Body of pancreas (tissue), 4 donors: ENCODE measurements around the gene SLC38A1. TPM values are rescaled to one million over a fixed set of nuclear protein-coding genes. Genes with fewer than 3 reads are reported as not detected.
"Not testable (repeated sequence)": the region's sequence is repeated elsewhere in the genome, so short reads cannot be mapped to it uniquely, and the experiment has no call there.

Source experiments
- ATAC-seq: fragments of 150-250 bp; one replicate; pipeline ENCODE4 v1.9.1; 2016
- DNase-seq, 4 donors: peaks; one replicate each; pipeline ENCODE4 v3.0.0-alpha.2; 2019
- H3K27ac ChIP-seq, 4 donors: fragments of 200-600 bp; sonication (generic); 1 replicate in 3 of 4; 2 replicates in 1 of 4; pipeline versions ENCODE4 v1.5.1 to v1.6.1; 2016 to 2019; ENCODE audit warnings: mild to moderate bottlenecking in 1 of 4, mixed read lengths in 1 of 4, moderate library complexity in 1 of 4
- H3K27me3 ChIP-seq, 2 donors: fragments of 200-600 bp; sonication (generic); one replicate each; pipeline ENCODE4 v1.6.0; 2016; ENCODE audit warnings: mild to moderate bottlenecking in 1 of 2
- H3K36me3 ChIP-seq, 2 donors: fragments of 200-600 bp; sonication (generic); replicated peaks in 1 of 2; 2 replicates each; pipeline ENCODE4 v1.5.1; 2016; ENCODE audit warnings: low read depth in 2 of 2; ENCODE audit not compliant: insufficient read depth in 1 of 2
- H3K4me1 ChIP-seq: fragments of 200-600 bp; sonication (generic); one replicate; pipeline ENCODE4 v1.6.0; 2016
- H3K4me3 ChIP-seq, 2 donors: fragments of 200-600 bp; sonication (generic); 1 replicate in 1 of 2; 2 replicates in 1 of 2; pipeline ENCODE4 v1.5.1; 2016 to 2019
- H3K9me3 ChIP-seq, 3 donors: fragments of 200-600 bp; sonication (generic); 1 replicate in 2 of 3; 2 replicates in 1 of 3; pipeline ENCODE4 v1.5.1; 2016
- POLR2A ChIP-seq, 3 donors: fragments of 450-650 bp; IDR thresholded peaks; one replicate each; pipeline ENCODE4 v1.6.1; 2016; ENCODE audit warnings: antibody characterized with exemption in 3 of 3, mild to moderate bottlenecking in 2 of 3
- WGBS, 2 donors: methylation state at CpG; one replicate each; pipeline ENCODE4 v1.1.5; 2017; 5-methylcytosine and 5-hydroxymethylcytosine counted together
- intact Hi-C: fragments of 100-400 bp; cut with DNase I; formaldehyde crosslinking; loops from one replicate; pipeline ENCODE4 v1.15.1; 2023
- total RNA-seq, 2 donors: library from RNA; depleted of rRNA; stranded (reverse); fragments of >200 nt; gene quantifications; one replicate each; pipeline ENCODE4 v1.1.0, GENCODE V29; 2016
- TF ChIP-seq, protein P1 (sequence below), 7 experiments: fragments of 450-650 bp in 4 of 7; fragments of 200-600 bp in 3 of 7; sonication (generic) in 3 of 7; IDR thresholded peaks; one replicate each; pipeline ENCODE4 v1.5.1; 2016 to 2019; ENCODE audit warnings: antibody characterized with exemption in 7 of 7

SLC38A1 gene
- total RNA-seq, 2 donors from 2014 or later: 18.5 to 38.4 TPM

DNA sequence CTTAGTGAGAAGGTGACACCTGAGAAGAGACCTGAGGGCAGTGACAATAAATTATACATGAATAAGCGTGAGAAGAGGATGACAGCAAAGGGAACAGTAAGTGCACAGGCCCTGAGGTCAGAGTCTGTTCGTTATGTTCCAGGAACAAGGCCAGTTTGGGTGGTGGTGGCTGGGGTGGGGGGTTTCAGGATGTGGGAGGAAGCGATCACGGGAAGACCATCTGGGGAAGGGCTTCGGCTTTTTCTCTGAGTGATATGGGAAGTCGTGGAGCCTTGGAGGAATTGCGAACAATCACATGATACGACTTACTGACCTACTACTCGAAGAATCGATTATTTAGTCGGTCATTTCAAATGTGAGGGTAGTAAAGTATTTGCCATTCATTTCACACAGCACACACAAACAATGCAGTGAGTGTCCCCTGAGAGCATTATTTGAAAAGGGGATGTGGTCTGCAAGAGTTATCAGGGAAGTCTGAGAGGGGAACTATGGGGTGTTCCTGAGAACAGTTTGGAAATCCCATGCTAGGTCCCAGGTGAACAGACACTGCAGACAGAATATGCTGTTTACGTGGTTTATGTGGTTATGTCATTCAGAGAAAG is 94.7 kb downstream of the SLC38A1 start:
- H3K9me3 ChIP-seq: no peaks in the 10 kb centered on the region
- H3K4me1 ChIP-seq: no peaks in the 10 kb centered on the region
- H3K4me3 ChIP-seq: no peak overlapping the region
- DNase-seq (no peak), ATAC-seq (no peak)
- intact Hi-C loops: no loop called here
- 81 to 86% methylated on average over 12 of the region's 12 CpGs for WGBS, 2 donors
- H3K27me3 ChIP-seq: no peaks in the 10 kb centered on the region
- H3K27ac ChIP-seq: no peak overlapping the region
- H3K36me3 ChIP-seq: no peaks in the 10 kb centered on the region
- TF ChIP-seq POLR2A (IDR thresholded peaks at IDR 0.05): no peak
- TF ChIP-seq, protein P1, sequence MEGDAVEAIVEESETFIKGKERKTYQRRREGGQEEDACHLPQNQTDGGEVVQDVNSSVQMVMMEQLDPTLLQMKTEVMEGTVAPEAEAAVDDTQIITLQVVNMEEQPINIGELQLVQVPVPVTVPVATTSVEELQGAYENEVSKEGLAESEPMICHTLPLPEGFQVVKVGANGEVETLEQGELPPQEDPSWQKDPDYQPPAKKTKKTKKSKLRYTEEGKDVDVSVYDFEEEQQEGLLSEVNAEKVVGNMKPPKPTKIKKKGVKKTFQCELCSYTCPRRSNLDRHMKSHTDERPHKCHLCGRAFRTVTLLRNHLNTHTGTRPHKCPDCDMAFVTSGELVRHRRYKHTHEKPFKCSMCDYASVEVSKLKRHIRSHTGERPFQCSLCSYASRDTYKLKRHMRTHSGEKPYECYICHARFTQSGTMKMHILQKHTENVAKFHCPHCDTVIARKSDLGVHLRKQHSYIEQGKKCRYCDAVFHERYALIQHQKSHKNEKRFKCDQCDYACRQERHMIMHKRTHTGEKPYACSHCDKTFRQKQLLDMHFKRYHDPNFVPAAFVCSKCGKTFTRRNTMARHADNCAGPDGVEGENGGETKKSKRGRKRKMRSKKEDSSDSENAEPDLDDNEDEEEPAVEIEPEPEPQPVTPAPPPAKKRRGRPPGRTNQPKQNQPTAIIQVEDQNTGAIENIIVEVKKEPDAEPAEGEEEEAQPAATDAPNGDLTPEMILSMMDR (IDR thresholded peaks at IDR 0.05): no peak

DNA sequence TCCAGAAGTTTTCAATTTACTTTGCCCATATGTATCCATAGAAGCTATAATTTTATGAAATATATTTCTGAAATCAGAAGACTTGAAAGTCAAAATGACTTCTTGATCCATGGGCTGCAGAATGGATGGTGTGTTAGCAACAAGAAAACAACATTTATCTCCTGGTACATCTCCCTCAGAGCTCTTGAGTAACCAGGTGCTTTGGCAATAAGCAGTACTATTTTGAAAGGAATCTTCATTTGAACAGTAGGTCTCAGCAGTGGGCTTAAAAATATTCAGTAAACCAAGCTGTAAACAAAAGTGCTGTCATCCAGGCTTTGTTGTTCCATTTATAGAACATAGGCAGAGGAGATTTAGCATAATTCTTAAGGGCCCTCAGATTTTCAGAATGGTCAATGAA is 100.4 kb downstream of the SLC38A1 start:
- no peak for ATAC-seq
- H3K4me1 ChIP-seq: no peaks in the 10 kb centered on the region
- no peaks in the 10 kb centered on the region for H3K27me3 ChIP-seq
- no peak overlapping the region for H3K4me3 ChIP-seq
- intact Hi-C loops: no loop called here
- TF ChIP-seq, protein P1 (IDR thresholded peaks at IDR 0.05): no peak
- no peak for DNase-seq
- H3K9me3 ChIP-seq: no peaks in the 10 kb centered on the region
- no peak overlapping the region for H3K27ac ChIP-seq
- no peaks in the 10 kb centered on the region for H3K36me3 ChIP-seq

DNA sequence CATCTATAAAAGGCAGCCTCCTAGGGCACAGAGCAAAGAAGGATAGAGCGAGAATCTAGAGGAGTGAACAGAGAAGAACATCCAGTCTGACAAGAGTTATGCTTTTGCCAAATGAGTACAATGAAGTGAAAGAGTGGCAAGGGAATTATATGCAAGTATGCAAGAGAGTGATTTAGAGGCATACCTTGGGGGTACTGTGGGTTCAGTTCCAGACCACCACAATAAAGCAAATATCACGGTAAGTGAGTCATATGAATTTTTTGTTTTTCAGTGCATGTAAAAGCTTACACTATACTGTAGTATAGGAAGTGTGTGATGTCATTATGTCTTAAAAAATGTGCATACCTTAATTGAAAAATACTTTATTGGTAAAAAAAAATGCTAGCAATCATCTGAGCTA is 101.4 kb downstream of the SLC38A1 start:
- H3K36me3 ChIP-seq: no peaks in the 10 kb centered on the region
- DNase-seq: no peak
- 95 to 97% methylated on average over 2 of the region's 2 CpGs for WGBS, 2 donors
- intact Hi-C loops: no loop called here
- ATAC-seq: no peak
- no peaks in the 10 kb centered on the region for H3K9me3 ChIP-seq
- no peak overlapping the region for H3K27ac ChIP-seq
- H3K4me1 ChIP-seq: no peaks in the 10 kb centered on the region
- H3K27me3 ChIP-seq: no peaks in the 10 kb centered on the region
- H3K4me3 ChIP-seq: no peak overlapping the region
- no peak for TF ChIP-seq POLR2A (IDR thresholded peaks at IDR 0.05)
- TF ChIP-seq, protein P1 (IDR thresholded peaks at IDR 0.05): no peak

DNA sequence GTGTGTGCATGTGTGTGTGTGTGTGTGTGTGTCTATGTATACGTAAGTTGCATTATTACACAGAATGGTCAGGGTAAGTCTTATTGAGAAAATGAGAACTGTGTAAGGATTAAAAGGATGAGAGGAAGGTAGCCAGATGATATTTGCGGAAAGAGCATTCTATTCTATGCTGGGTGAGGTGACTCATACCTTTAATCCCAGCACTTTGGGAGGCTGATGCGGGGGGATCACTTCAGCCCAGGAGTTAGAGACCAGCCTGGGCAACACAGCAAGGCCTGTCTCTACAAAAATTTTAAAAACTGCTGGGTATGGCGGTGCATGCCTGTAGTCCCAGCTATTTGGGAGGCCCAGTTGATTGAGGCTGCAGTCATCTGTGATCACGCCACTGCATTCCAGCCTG is 103.7 kb downstream of the SLC38A1 start:
- H3K4me3 ChIP-seq: no peak overlapping the region
- 94 to 95% methylated on average over 5 of the region's 5 CpGs for WGBS, 2 donors
- TF ChIP-seq, protein P1 (IDR thresholded peaks at IDR 0.05): no peak
- no peak for TF ChIP-seq POLR2A (IDR thresholded peaks at IDR 0.05)
- no peak for ATAC-seq
- no peaks in the 10 kb centered on the region for H3K36me3 ChIP-seq
- H3K4me1 ChIP-seq: peaks cover 8% of the 10 kb centered on the region
- no peak for DNase-seq
- intact Hi-C loops: no loop called here
- no peaks in the 10 kb centered on the region for H3K27me3 ChIP-seq
- H3K27ac ChIP-seq: no peak overlapping the region
- no peaks in the 10 kb centered on the region for H3K9me3 ChIP-seq

DNA sequence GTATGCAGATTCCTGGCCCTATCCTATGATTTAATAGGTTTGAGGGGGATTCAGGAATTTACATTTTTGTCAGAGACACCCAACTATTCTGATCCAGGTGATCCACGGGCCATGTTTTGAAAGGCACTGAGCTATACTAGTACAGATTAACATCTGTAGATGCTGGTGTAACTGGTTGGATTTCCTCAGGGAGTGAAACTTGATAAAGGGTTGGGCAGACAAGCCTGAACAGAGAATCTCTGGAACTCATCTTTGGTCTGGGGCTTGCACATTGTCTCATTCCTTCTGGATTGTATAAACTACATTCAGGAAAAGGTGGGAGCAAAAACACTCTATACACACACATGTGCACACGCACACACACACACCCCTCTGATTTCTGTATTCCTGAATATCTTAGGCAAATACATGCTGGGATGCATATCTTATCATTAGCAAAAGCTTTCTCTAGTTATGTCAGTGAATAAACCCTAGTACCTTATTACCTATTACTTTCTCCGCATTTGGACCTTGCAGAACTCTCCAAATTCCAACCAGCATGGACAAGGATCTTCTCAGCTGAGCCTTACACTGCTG is 104.6 kb downstream of the SLC38A1 start:
- TF ChIP-seq, protein P1 (IDR thresholded peaks at IDR 0.05): no peak
- TF ChIP-seq POLR2A (IDR thresholded peaks at IDR 0.05): no peak
- no peak overlapping the region for H3K4me3 ChIP-seq
- no peaks in the 10 kb centered on the region for H3K36me3 ChIP-seq
- no peak for DNase-seq
- H3K9me3 ChIP-seq: no peaks in the 10 kb centered on the region
- 58 to 70% methylated on average over 3 of the region's 3 CpGs for WGBS, 2 donors
- intact Hi-C loops: no loop called here
- no peaks in the 10 kb centered on the region for H3K27me3 ChIP-seq
- H3K4me1 ChIP-seq: peaks cover 10% of the 10 kb centered on the region
- H3K27ac ChIP-seq: no peak overlapping the region
- ATAC-seq: no peak

DNA sequence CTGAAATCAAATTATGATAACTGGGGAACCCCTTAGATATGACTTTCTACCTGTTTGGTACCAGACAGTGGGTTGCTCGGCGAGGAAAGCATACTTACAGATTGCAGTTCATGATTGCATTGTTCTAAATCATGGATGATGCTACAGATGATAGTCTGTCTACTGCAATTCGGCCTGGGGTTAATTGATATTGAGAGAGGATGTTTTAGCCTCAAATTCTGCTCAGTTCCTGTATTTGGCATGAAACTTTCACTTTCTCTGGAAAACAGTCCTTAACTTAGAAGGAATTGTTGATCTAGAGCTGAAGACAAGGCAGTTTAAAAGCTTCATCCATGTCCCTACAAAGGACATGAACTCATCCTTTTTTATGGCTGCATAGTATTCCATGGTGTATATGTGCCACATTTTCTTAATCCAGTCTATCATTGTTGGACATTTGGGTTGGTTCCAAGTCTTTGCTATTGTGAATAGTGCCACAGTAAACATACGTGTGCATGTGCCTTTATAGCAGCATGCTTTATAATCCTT is 106.2 kb downstream of the SLC38A1 start:
- intact Hi-C loops: not testable (repeated sequence)

More for the DNA sequence above, 106.2 kb downstream of the SLC38A1 start:
- not testable (repeated sequence) for DNase-seq, ATAC-seq, H3K9me3 ChIP-seq, H3K27me3 ChIP-seq, H3K36me3 ChIP-seq, H3K27ac ChIP-seq, H3K4me3 ChIP-seq
- peaks cover 10% of the 10 kb centered on the region for H3K4me1 ChIP-seq
- 68 to 81% methylated on average over 3 to 4 of the region's 4 CpGs for WGBS, 2 donors
